Measurements from ENCODE around the gene PARVB. TPM values are rescaled to one million over a fixed set of nuclear protein-coding genes. Genes with fewer than 3 reads are reported as not detected.
A peak's percentile ranks its signal among the peaks of the same experiment; 100 is the strongest.

The PARVB gene
- total RNA-seq, 1 donor from 2014 or later: 12.7 TPM

DNA sequence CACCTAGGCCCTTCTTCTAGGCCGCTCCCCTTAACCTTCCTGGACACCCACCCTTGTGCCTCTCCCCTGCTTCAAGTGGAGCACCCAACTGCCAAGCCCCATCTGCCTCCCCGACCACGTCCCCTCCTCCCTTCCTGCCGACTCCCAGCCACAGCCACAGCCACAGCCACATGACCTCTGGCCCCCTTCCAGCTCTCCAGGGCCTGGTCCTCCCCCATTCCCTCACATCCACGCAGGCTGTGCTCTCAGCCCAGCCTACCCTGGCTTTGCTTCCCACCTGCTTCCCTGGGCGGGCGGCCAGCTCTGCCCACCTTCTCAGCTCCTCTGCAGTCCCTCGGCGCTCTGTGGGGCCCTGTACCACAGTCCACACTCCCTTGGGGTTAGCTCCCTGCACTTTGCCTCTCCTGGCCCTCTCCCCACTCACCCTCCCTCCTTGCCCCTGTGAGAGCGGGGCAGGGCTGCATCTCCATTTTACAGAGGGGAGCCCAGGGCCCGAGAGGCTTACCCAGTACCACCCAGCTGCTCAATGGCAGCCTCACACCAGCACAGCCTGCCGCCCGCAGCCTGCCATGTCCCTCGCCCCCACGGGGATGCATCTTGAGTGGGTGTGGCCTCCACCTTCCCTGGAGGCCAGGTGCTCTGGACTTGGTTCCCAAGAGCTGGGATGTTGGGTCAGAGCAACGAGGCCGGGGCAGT lies 176.9 kb downstream of the PARVB start:
- Histone ChIP-seq H3K4me1 (peaks cover 8% of the 10 kb centered on the region), H3K4me3 (no peak overlapping the region), H3F3A (ENCODE audit: low read depth) (no peaks in the 10 kb centered on the region), H3K9ac (no peak overlapping the region), H3K27ac (no peak overlapping the region), H3K27me3 (no peaks in the 10 kb centered on the region), H2AFZ (replicated peaks) (no peak overlapping the region), H3K9me3 (ENCODE audit: low read depth) (no peaks in the 10 kb centered on the region), H3K36me3 (no peaks in the 10 kb centered on the region), H4K20me1 (ENCODE audit: low read depth) (no peaks in the 10 kb centered on the region), H3K79me2 (ENCODE audit: low read depth) (no peaks in the 10 kb centered on the region), H3K4me2 (no peak overlapping the region)
- Mint-ChIP-seq H3K4me3 (no peak overlapping the region), H3K4me1 (peaks cover 6% of the 10 kb centered on the region), H3K27me3 (ENCODE audit: insufficient read depth, low read depth) (peaks cover 5% of the 10 kb centered on the region), H3K27ac (no peak overlapping the region), H3K36me3 (no peaks in the 10 kb centered on the region), H3K9me3 (no peaks in the 10 kb centered on the region)
- DNase-seq (ENCODE audit: low spot score): no peak
- TF ChIP-seq, protein P1, sequence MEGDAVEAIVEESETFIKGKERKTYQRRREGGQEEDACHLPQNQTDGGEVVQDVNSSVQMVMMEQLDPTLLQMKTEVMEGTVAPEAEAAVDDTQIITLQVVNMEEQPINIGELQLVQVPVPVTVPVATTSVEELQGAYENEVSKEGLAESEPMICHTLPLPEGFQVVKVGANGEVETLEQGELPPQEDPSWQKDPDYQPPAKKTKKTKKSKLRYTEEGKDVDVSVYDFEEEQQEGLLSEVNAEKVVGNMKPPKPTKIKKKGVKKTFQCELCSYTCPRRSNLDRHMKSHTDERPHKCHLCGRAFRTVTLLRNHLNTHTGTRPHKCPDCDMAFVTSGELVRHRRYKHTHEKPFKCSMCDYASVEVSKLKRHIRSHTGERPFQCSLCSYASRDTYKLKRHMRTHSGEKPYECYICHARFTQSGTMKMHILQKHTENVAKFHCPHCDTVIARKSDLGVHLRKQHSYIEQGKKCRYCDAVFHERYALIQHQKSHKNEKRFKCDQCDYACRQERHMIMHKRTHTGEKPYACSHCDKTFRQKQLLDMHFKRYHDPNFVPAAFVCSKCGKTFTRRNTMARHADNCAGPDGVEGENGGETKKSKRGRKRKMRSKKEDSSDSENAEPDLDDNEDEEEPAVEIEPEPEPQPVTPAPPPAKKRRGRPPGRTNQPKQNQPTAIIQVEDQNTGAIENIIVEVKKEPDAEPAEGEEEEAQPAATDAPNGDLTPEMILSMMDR (IDR thresholded peaks at IDR 0.05): no peak
- TF ChIP-seq EZH2 (IDR thresholded peaks at IDR 0.05): no peak
- TF ChIP-seq EZH2phosphoT487 (IDR thresholded peaks at IDR 0.05): no peak

DNA sequence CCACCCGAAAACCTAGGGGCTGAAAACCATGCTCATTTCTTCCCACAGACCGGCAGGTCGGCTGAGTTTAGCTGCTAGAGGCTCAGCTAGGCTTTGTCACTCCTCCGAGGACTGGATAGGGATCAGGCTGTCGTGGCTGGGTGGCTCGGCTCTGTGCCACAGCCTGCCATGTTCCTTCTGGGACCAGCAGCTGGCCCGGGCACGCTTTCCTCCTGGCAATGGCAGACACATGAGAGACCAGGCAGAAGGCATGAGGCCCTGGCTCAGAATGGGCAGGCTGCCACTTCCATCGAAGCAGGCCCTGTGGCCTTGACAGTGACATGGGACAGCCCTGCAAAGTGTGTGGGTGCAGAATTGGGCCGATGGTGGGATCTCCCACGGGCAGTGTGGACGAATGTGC lies 177.6 kb downstream of the PARVB start:
- Mint-ChIP-seq H3K9me3 (no peaks in the 10 kb centered on the region), H3K36me3 (no peaks in the 10 kb centered on the region), H3K4me3 (no peak overlapping the region), H3K4me1 (peaks cover 3% of the 10 kb centered on the region), H3K27ac (peak overlapping the region; percentile 79), H3K27me3 (ENCODE audit: insufficient read depth, low read depth) (peaks cover 5% of the 10 kb centered on the region)
- no peak for DNase-seq (ENCODE audit: low spot score)
- Histone ChIP-seq H3K27ac (no peak overlapping the region), H4K20me1 (ENCODE audit: low read depth) (no peaks in the 10 kb centered on the region), H3K36me3 (no peaks in the 10 kb centered on the region), H3K4me3 (no peak overlapping the region), H3K79me2 (ENCODE audit: low read depth) (no peaks in the 10 kb centered on the region), H2AFZ (replicated peaks) (no peak overlapping the region), H3K4me1 (peaks cover 3% of the 10 kb centered on the region), H3K4me2 (no peak overlapping the region), H3K27me3 (no peaks in the 10 kb centered on the region), H3K9ac (no peak overlapping the region), H3K9me3 (ENCODE audit: low read depth) (no peaks in the 10 kb centered on the region), H3F3A (ENCODE audit: low read depth) (no peaks in the 10 kb centered on the region)
- no peak for TF ChIP-seq EZH2 (IDR thresholded peaks at IDR 0.05)
- TF ChIP-seq, protein P1 (IDR thresholded peaks at IDR 0.05): no peak

DNA sequence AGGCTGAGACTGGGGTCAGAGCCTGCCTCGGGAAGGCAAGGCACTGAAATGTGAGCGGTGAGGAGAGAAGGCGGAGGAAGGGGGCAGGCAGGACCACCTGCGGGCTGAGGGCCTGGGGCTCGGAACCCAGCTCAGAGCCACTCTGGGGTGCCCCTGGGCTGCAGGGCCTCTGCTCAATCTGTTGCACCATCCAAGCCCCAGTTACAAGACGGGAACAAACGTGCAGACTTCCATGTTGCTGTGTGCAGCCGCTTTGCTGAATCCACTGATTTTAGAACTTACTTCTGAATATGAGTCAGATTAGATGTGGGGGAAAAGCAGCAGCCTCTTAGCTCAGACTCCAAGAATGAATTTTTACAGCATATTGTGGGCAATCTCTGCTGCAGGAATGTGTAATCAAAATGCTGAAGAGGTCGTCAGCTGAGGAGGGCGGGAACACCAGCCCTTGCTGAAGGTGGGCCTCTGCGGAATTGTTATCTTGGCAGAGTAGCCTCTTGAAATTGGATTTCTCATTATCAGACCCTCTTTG lies 178.2 kb downstream of the PARVB start:
- peaks cover 3% of the 10 kb centered on the region for H3K4me1 Mint-ChIP-seq
- Histone ChIP-seq H3K9me3 (ENCODE audit: low read depth) (no peaks in the 10 kb centered on the region), H3K4me2 (no peak overlapping the region), H3K36me3 (no peaks in the 10 kb centered on the region), H3K4me3 (no peak overlapping the region), H4K20me1 (ENCODE audit: low read depth) (no peaks in the 10 kb centered on the region), H2AFZ (replicated peaks) (no peak overlapping the region), H3K4me1 (no peaks in the 10 kb centered on the region), H3K27me3 (no peaks in the 10 kb centered on the region), H3F3A (ENCODE audit: low read depth) (no peaks in the 10 kb centered on the region), H3K9ac (no peak overlapping the region), H3K27ac (no peak overlapping the region), H3K79me2 (ENCODE audit: low read depth) (no peaks in the 10 kb centered on the region)
- H3K36me3 Mint-ChIP-seq: no peaks in the 10 kb centered on the region
- peaks cover 5% of the 10 kb centered on the region for H3K27me3 Mint-ChIP-seq (ENCODE audit: insufficient read depth, low read depth)
- no peak overlapping the region for H3K4me3 Mint-ChIP-seq
- no peaks in the 10 kb centered on the region for H3K9me3 Mint-ChIP-seq
- no peak for TF ChIP-seq EZH2phosphoT487 (IDR thresholded peaks at IDR 0.05)
- TF ChIP-seq EZH2 (IDR thresholded peaks at IDR 0.05): no peak
- TF ChIP-seq, protein P1 (IDR thresholded peaks at IDR 0.05): no peak
- peak overlapping the region; percentile 79 for H3K27ac Mint-ChIP-seq
- no peak for DNase-seq (ENCODE audit: low spot score)

All from neural progenitor cell (in vitro differentiated cells).